Measurements from ENCODE around the gene NALCN. TPM values are rescaled to one million over a fixed set of nuclear protein-coding genes. Genes with fewer than 3 reads are reported as not detected.

NALCN gene
- total and polyA plus RNA-seq, 2 experiments from 2014 or later = 0.50 to 0.87 TPM

- no peak for TF ChIP-seq ZNF331 (CRISPR knock-in tag; IDR thresholded peaks at IDR 0.05; ENCODE audit: low read depth)
Observed at GRCh38 chr13:101354895-101355294, 61.4 kb downstream of the NALCN start (continued).

- H4K20me1 ChIP-seq (replicated peaks; ENCODE audit: insufficient read depth) = no peaks in the 10 kb centered on the region
- no peaks in the 10 kb centered on the region for H3K36me3 ChIP-seq (ENCODE audit: insufficient read depth)
- H3K4me3 ChIP-seq = no peak overlapping the region
- no peaks in the 10 kb centered on the region for H3K4me1 ChIP-seq (ENCODE audit: insufficient read depth)
- Mint-ChIP-seq H3K36me3 (ENCODE audit: low read depth) (no peaks in the 10 kb centered on the region), H3K27me3 (ENCODE audit: insufficient read depth, low read depth, poor library complexity) (peaks cover 1% of the 10 kb centered on the region), H3K9me3 (peaks cover 5% of the 10 kb centered on the region; the same call in 1 of the 3 replicates), H3K4me1 (peaks cover 2% of the 10 kb centered on the region; the same call in 2 of the 3 replicates), H3K4me3 (no peak overlapping the region), H3K27ac (no peak overlapping the region)
- no peak overlapping the region for H2AFZ ChIP-seq
- H3K79me2 ChIP-seq (replicated peaks; ENCODE audit: insufficient read depth) = no peaks in the 10 kb centered on the region
- no peaks in the 10 kb centered on the region for H3K27me3 ChIP-seq (ENCODE audit: insufficient read depth)
- DNase-seq (ENCODE audit: low spot score) = no peak
- peaks cover 9% of the 10 kb centered on the region; the same call in 1 of the 2 replicates for H3K9me2 ChIP-seq (ENCODE audit: insufficient read depth)
- H3K4me2 ChIP-seq = no peak overlapping the region
- H3K27ac ChIP-seq (ENCODE audit: low read depth) = no peak overlapping the region
- H3F3A ChIP-seq (replicated peaks; ENCODE audit: low read depth) = no peaks in the 10 kb centered on the region
- no peak for ATAC-seq
- TF ChIP-seq EZH2 (IDR thresholded peaks at IDR 0.05; ENCODE audit: low read depth, unreplicated experiment) = no peak
- no peak for TF ChIP-seq CREB1 (CRISPR knock-in tag; IDR thresholded peaks at IDR 0.05; ENCODE audit: low read depth)
- TF ChIP-seq POLR2AphosphoS5 (IDR thresholded peaks at IDR 0.05; ENCODE audit: low read depth) = no peak
- TF ChIP-seq ZNF331 (CRISPR knock-in tag; IDR thresholded peaks at IDR 0.05; ENCODE audit: low read depth) = no peak
- no peak for TF ChIP-seq CTCF (conservative IDR thresholded peaks at IDR 0.05; ENCODE audit: low read depth in 2 of 2)
- TF ChIP-seq NANOG (IDR thresholded peaks at IDR 0.05; ENCODE audit: borderline replicate concordance) = no peak
- TF ChIP-seq ZNF462 (CRISPR knock-in tag; IDR thresholded peaks at IDR 0.05) = no peak
- no peak for TF ChIP-seq ETS1 (IDR thresholded peaks at IDR 0.05)
- no peak for TF ChIP-seq EZH2phosphoT487 (IDR thresholded peaks at IDR 0.05; ENCODE audit: unreplicated experiment)
- TF ChIP-seq JUNB (IDR thresholded peaks at IDR 0.05; ENCODE audit: unreplicated experiment) = no peak
- no peak for TF ChIP-seq ZNF114 (CRISPR knock-in tag; IDR thresholded peaks at IDR 0.05)
- no peak for TF ChIP-seq STAT1 (IDR thresholded peaks at IDR 0.05; ENCODE audit: unreplicated experiment)
Observed at GRCh38 chr13:101346942-101347728, 69.2 kb downstream of the NALCN start.
